Heart left ventricle (tissue), 16 donors: ENCODE measurements around the gene DSCAM. TPM values are rescaled to one million over a fixed set of nuclear protein-coding genes. Genes with fewer than 3 reads are reported as not detected.

Source experiments
- ATAC-seq, 4 donors: fragments of 200-7000 bp; cut with Tn5 transposase; one replicate each; pipeline ENCODE4 v1.9.1; 2020 to 2022; ENCODE audit warnings: moderate library complexity in 4 of 4, mild to moderate bottlenecking in 3 of 4, moderate number of reproducible peaks in 1 of 4
- DNase-seq, 5 donors: peaks; one replicate each; pipeline ENCODE4 v3.0.0-alpha.2; 2020
- H3K27ac ChIP-seq, 12 donors: fragments of 200-600 bp; sonication (generic) in 4 of 12; one replicate each; pipeline versions ENCODE4 v1.5.0 to v1.8.0; 2016 to 2022; ENCODE audit warnings: mild to moderate bottlenecking in 2 of 12
- H3K27me3 ChIP-seq, 9 donors: fragments of 200-600 bp; sonication (generic) in 2 of 9; one replicate each; pipeline versions ENCODE4 v1.5.1 to v1.8.0; 2016 to 2022; ENCODE audit warnings: mild to moderate bottlenecking in 3 of 9
- H3K36me3 ChIP-seq, 9 donors: fragments of 200-600 bp; sonication (generic) in 2 of 9; one replicate each; pipeline versions ENCODE4 v1.5.0 to v1.8.0; 2018 to 2022; ENCODE audit warnings: mild to moderate bottlenecking in 2 of 9
- H3K4me1 ChIP-seq, 12 donors: fragments of 200-600 bp; sonication (generic) in 4 of 12; one replicate each; pipeline versions ENCODE4 v1.5.0 to v1.8.0; 2016 to 2022; ENCODE audit warnings: mild to moderate bottlenecking in 3 of 12
- H3K4me3 ChIP-seq, 12 donors: fragments of 200-600 bp; sonication (generic) in 4 of 12; one replicate each; pipeline versions ENCODE4 v1.5.0 to v1.8.0; 2017 to 2022; ENCODE audit warnings: mild to moderate bottlenecking in 9 of 12, moderate library complexity in 4 of 12
- H3K9me3 ChIP-seq, 12 donors: fragments of 200-600 bp; sonication (generic) in 4 of 12; one replicate each; pipeline versions ENCODE4 v1.5.0 to v1.8.0; 2016 to 2022; ENCODE audit warnings: mild to moderate bottlenecking in 1 of 12
- POLR2A ChIP-seq, 2 donors: fragments of 450-650 bp; IDR thresholded peaks; one replicate each; pipeline ENCODE4 v1.6.1; 2017; ENCODE audit warnings: antibody characterized with exemption in 2 of 2, mild to moderate bottlenecking in 2 of 2, moderate library complexity in 2 of 2
- WGBS, 4 donors: extraction: QIAGEN DNeasy Blood & Tissue Kit in 2 of 4; methylation state at CpG; one replicate each; pipeline versions ENCODE4 v1.1.5 to v1.1.7; 2013 to 2018; 5-methylcytosine and 5-hydroxymethylcytosine counted together
- intact Hi-C, 10 donors: fragments of 100-400 bp; cut with DNase I; formaldehyde crosslinking; loops; one replicate each; pipeline versions ENCODE4 v1.11.1 to v1.14.2; 2022
- polyA plus RNA-seq, 2 donors: library from polyadenylated mRNA; stranded (reverse); fragments of 200-250 nt; gene quantifications; one replicate each; pipeline ENCODE4 v1.2.3, GENCODE V29; 2013
- total RNA-seq, 9 donors: library from RNA; depleted of rRNA in 2 of 9; stranded (reverse); fragments of >200 nt in 2 of 9; fragmentation: NEBNext Ultra II Directional in 3 of 9; extraction: Animal tissue kit (Norgen Biotek cat#: 25700) in 3 of 9; gene quantifications; one replicate each; pipeline versions ENCODE4 v1.1.0 to v1.2.4, GENCODE V29; 2016 to 2023
- TF ChIP-seq, protein P1 (sequence below), 12 donors: fragments of 200-600 bp; sonication (generic) in 4 of 12; IDR thresholded peaks; one replicate each; pipeline versions ENCODE4 v1.5.0 to v1.8.0; 2018 to 2022; ENCODE audit warnings: antibody characterized with exemption in 12 of 12, mild to moderate bottlenecking in 5 of 12
- donor health status: ischemic (EF 13 %, LVEDD 7.1; RV severe dilation, severe dysfunction).
- donor health status: healthy with polysubstance abuse.
- donor health status: DM: no; HTN: yes; CAD: no.
- donor health status: DM: no; HTN: no; CAD: no.
- donor health status: ischemic (EF 25% LVEDD 6.9; RV normal size, moderate dysfunction).
- donor health status: ischemic (EF 25% LVEDD 5.7; RV mildly dilated, moderate dysfunction).
- donor health status: healthy.
- donor health status: DM: yes; HTN: yes; CAD: no.
- donor health status: ischemic (EF 35%, LVEDD 5.7; RV mildly dilated, moderate dysfunction).
- donor health status: nonischemic (EF 11% LVEDD 7.7; RV severe dilation, severe dysfunction).
- donor health status: DM: yes; HTN: yes; CAD: no.
- donor health status: PGD.
- donor health status: ischemic (EF 29% LVEDD 5.4; RV normal size, mild dysfunction).
- donor health status: nonischemic (EF 23%, LVEDD 6.1; RV moderate dilation, normal function).

The DSCAM gene
- total and polyA plus RNA-seq, 11 donors = 0.03 TPM; not detected in 10

DNA sequence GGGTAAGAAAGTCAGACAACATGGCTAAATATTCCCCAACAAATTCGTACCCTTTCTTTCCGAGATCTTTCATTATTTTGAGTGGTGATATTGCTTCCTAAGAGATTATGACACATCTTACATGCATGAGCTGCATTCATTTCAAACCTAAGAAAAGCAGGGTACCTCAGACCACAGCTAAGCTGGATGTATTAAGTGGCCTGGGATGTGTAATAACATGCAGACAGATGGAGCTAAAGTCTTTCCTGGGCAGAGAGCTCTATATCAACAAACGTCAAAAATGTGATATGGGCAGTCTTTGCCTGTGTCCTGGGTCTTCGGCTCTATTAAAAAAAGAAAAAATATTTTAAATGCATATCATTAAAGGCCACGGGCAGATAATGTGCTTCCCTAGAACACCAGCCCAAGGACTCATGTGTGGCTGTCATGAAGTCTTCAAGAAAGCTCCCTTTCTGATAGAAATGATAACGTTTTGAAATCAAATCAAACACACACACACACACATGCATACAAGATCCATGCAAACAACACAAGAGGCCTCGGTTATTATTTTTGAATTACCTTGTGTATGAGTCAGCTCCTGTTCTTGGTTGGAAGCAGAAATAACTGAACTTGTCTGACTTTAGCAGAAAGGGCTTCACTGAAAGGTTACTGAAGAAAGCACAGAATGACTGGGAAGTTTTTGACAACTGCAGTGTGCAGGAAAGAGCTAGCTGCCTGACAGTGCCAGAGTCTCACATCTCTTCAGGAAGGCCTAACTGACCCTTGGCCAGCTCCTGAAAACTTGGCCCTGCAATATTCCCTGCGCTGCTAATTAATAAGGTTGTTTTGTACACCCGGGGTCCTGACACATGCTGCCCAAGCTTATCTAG, 231.2 kb downstream of the DSCAM start:
- no peak for ATAC-seq
- no peak for DNase-seq

DNA sequence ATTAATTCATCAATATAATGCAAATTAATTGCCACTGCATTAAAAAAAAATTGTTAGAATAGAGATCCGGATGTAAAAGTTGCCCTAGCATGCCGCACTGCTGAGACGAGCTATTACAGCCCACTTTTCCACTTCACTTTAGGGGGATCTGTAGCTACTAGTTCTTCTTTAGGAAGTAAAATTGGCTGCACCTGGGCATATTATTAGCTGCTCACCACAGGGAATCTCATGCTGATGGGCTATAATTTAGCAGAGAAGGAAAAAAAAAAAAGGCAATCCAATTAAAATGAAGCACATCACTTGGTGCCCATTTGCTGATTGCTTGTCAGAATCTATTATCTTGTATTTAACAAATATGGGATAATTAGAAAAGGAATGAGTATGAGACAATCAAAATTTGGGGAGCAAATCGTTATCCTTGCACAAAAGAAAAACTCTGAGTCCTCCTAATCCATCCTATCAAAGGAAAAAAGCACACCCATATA, 233.4 kb downstream of the DSCAM start:
- DNase-seq = no peak
- no peaks in the 10 kb centered on the region for H3K27me3 ChIP-seq
- H3K27ac ChIP-seq = no peak overlapping the region
- H3K4me1 ChIP-seq = no peaks in the 10 kb centered on the region
- ATAC-seq = no peak
- no peaks in the 10 kb centered on the region for H3K9me3 ChIP-seq
- no peak overlapping the region for H3K4me3 ChIP-seq
- H3K36me3 ChIP-seq = no peaks in the 10 kb centered on the region
- TF ChIP-seq POLR2A (IDR thresholded peaks at IDR 0.05) = no peak
- TF ChIP-seq, protein P1, sequence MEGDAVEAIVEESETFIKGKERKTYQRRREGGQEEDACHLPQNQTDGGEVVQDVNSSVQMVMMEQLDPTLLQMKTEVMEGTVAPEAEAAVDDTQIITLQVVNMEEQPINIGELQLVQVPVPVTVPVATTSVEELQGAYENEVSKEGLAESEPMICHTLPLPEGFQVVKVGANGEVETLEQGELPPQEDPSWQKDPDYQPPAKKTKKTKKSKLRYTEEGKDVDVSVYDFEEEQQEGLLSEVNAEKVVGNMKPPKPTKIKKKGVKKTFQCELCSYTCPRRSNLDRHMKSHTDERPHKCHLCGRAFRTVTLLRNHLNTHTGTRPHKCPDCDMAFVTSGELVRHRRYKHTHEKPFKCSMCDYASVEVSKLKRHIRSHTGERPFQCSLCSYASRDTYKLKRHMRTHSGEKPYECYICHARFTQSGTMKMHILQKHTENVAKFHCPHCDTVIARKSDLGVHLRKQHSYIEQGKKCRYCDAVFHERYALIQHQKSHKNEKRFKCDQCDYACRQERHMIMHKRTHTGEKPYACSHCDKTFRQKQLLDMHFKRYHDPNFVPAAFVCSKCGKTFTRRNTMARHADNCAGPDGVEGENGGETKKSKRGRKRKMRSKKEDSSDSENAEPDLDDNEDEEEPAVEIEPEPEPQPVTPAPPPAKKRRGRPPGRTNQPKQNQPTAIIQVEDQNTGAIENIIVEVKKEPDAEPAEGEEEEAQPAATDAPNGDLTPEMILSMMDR (IDR thresholded peaks at IDR 0.05) = no peak
- 83 to 89% (median 87%) methylated on average over 4 of the region's 4 CpGs for WGBS, 4 donors
- intact Hi-C loops = no loop called here

More for the DNA sequence above, 231.2 kb downstream of the DSCAM start:
- no peaks in the 10 kb centered on the region for H3K9me3 ChIP-seq
- intact Hi-C loops = loop anchor here in 1 of 10 donors (1.0 kb wide), 1 partner anchor 24 kb away; no protein-coding TSS in a partner anchor
- TF ChIP-seq POLR2A (IDR thresholded peaks at IDR 0.05) = no peak
- TF ChIP-seq, protein P1 (IDR thresholded peaks at IDR 0.05) = no peak
- H3K36me3 ChIP-seq = no peaks in the 10 kb centered on the region
- 47 to 56% (median 51%) methylated on average over 9 of the region's 9 CpGs for WGBS, 4 donors
- no peak overlapping the region for H3K4me3 ChIP-seq
- no peaks in the 10 kb centered on the region for H3K4me1 ChIP-seq
- no peak overlapping the region for H3K27ac ChIP-seq
- no peaks in the 10 kb centered on the region for H3K27me3 ChIP-seq

DNA sequence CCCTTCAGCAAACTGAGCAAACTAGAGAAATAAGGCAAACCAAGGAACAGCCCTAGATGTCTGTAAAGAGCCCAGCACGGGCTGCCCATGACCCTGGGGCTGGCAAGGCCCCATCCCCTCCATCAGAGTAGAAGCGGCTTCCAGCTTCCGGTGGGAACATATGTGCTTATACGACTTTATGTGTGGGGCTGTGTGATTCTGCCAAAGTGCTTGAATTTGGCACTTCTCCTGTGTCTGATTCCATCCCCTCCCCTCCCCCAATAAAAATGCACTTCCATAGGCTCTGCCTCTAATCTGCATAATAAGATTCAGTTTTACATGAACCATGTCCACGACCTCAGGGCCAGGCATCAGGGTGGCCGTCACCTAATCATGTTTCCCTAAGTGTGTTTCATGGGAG, 236.6 kb downstream of the DSCAM start:
- Histone ChIP-seq H3K4me1 (no peaks in the 10 kb centered on the region), H3K9me3 (peaks cover 0 to 3% (median 0%) of the 10 kb centered on the region in 12 donors), H3K27ac (no peak overlapping the region), H3K27me3 (no peaks in the 10 kb centered on the region), H3K36me3 (no peaks in the 10 kb centered on the region), H3K4me3 (no peak overlapping the region)
- DNase-seq (no peak), ATAC-seq (no peak)
- TF ChIP-seq, protein P1 (IDR thresholded peaks at IDR 0.05) = no peak
- no peak for TF ChIP-seq POLR2A (IDR thresholded peaks at IDR 0.05)
- 84 to 86% (median 86%) methylated on average over 6 of the region's 6 CpGs for WGBS, 4 donors
- intact Hi-C loops = no loop called here

DNA sequence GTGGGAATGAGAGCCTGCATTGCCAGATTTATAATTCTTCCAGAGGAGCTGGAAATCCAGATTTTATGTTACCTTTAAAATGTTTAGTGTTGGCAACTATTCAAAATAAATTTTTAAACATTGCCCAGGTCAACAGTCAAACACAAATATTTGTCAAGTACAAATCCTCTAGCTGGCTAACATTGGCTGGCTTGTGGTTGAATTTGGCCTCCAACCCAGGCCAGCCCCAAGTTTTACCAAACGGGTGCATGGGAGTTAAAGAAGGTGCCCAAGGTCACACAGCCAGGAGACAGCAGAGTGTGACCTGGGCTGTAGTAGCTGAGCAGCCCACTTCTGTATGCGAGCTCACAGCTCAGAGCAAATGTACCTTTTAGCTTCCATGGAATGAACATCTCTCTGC, 240.6 kb downstream of the DSCAM start:
- no peak for DNase-seq
- H3K27ac ChIP-seq = no peak overlapping the region
- no peaks in the 10 kb centered on the region for H3K4me1 ChIP-seq
- peaks cover 0 to 15% (median under 1%) of the 10 kb centered on the region in 12 donors for H3K9me3 ChIP-seq
- no peak overlapping the region for H3K4me3 ChIP-seq
- ATAC-seq = no peak
- TF ChIP-seq POLR2A (IDR thresholded peaks at IDR 0.05) = no peak
- TF ChIP-seq, protein P1 (IDR thresholded peaks at IDR 0.05) = no peak
- intact Hi-C loops = no loop called here
- H3K27me3 ChIP-seq = no peaks in the 10 kb centered on the region
- whole genome bisulfite sequencing, 4 donors = 65 to 77% (median 69%) methylated on average over 2 of the region's 2 CpGs
- H3K36me3 ChIP-seq = no peaks in the 10 kb centered on the region
